ENCODE measurements around the gene THSD7B.
"Not testable (repeated sequence)": the region's sequence is repeated elsewhere in the genome, so short reads cannot be mapped to it uniquely, and the experiment has no call there.

The THSD7B gene

DNA sequence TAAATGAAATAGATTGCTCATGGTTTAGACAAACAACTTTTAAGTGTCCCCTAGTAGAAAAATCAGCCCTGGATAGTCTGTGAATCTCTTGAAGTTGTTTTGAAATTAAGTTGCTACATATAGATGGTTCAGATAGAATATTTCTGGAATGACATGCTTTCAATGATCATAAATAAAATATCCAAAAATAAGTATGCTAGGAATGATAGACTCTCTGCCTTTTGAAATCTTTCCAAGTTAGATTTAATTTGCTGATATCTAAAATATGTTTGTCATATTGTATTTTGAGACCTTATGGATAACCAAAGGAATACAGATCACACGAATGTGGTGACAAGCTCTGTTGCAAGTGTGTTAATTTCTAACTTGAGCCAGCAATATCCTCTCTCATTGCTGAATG, 488.7 kb downstream of the THSD7B start:
- no peak for DNase-seq (ENCODE audit: low spot score)

- DNase-seq (ENCODE audit: low spot score): no peak
Observed at GRCh38 chr2:137255345-137255744, 490.0 kb downstream of the THSD7B start.

DNA sequence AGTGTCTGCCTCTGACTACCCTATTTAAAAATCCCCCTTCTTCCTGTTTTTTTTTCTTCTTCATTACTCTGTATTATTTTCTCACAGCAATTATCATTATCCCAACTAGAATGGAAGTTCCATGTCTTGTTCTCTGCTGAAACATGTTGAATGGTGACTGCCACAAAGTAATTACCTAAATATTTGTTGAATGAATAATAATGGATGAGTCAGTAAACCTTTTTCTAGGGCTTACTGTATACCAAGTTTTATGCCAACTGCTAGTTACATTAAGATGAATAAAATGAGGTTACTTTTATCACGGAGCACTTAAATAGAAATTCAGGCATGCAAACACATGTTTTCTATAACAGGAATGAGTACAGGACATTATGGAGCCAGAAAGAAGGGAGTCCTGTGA, 490.6 kb downstream of the THSD7B start:
- no peak for DNase-seq (ENCODE audit: low spot score)

DNA sequence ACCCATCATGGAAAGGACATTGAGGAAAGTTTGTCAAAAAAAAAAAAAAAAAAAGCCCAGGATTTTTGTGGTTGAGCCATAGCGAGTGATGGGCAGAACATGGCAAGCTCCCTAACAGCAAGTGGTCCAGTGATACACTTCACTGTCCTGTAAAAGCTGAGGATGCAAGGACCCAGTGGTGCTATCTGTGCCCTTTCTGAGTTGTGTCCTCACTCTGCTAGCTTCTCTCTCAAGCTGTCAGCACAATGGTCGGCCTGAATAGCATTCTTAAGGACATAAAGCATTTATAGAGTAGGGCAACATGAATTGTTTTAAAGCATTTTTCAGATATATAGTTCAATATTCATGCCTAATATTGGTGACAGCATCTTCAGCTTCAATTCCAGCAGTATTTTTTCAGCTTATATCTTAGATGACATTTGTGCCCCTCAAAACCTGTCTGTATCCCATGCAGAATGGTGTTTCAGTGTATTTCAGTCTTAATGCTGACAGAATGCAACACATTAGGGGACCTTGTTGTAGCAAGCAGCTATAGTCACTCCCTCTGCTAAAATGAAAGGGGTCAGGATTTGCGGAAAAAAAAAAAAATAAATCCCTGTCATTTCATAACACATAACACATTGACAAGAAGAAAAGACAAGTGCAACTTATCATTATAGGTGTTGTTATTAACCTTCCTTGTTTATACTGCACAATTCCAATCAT, 496.7 kb downstream of the THSD7B start:
- no peak for DNase-seq (ENCODE audit: low spot score)

- DNase-seq (ENCODE audit: low spot score): no peak
Observed at GRCh38 chr2:137262594-137262993, 497.2 kb downstream of the THSD7B start.

DNA sequence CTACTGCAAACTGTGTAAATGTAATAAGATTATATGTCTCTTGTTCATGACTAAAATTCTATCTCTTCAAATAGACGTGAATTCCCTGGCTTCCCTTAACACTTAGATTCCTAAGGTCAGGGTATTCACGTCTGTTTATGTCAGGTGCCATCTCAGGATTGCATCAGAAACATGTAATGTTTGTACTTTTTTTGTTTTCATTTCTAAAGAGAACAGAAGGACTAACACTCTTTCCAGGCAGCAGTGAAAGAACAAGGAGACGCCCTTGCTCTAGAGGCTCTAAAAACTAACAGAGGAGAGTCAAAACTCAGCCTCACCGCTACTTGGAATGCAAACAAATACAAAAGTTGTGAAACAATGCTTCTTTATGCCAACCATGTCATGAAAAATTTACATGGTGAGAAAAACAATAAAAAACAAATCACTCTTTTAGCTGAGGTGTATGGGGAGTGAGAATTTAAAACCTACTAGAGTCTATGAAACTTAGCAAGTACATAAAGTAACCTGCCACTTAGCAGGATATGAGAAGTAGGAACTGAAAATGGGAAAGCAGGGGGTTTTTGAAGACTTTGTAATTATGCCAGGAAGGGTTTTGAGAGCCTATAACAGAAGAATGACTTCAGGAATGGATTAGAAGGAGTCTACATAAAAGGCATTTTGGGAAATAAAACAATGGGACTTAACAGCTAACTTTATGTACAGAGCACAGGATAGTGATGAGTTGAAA, 522.7 kb downstream of the THSD7B start:
- no peak for DNase-seq (ENCODE audit: low spot score)

DNA sequence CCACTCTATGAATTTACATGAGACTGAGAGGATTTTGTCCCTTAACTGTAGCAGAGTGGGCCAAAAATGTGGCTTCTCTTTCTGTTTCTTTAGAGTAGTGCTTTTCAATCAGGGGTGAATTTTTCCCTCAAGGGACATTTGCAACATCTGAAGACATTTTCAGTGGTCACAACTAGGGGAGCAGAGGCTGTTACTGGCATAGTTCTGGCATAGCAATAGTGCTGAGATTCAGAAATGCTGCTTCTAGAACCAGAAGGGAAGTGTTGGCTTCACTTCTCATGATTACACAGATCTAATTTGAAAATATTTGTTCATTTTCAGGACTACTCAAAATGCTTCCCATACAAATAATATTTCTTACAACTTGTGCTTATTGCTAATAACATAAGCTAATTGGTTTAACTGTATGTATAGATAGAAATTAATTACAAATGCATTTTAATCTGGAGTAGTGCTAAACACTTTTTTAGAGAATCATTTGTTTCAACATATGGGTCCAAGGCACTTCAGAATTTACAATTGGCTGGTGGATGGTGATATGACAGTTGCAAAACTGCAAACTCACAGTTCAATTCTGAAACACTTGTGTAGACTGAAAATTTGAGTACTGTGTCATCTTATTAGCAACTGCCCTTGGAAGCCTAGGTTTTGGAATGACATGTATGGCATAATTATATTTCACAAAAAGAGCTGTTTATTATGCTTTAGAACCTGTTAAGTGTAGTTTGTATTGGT, 526.7 kb downstream of the THSD7B start:
- DNase-seq (ENCODE audit: low spot score): no peak

GRCh38 chr2:137298377-137298776, 533.0 kb downstream of the THSD7B start:
- DNase-seq (ENCODE audit: low spot score): no peak

- DNase-seq (ENCODE audit: low spot score): no peak
Observed at GRCh38 chr2:137300987-137301386, 535.6 kb downstream of the THSD7B start.

DNA sequence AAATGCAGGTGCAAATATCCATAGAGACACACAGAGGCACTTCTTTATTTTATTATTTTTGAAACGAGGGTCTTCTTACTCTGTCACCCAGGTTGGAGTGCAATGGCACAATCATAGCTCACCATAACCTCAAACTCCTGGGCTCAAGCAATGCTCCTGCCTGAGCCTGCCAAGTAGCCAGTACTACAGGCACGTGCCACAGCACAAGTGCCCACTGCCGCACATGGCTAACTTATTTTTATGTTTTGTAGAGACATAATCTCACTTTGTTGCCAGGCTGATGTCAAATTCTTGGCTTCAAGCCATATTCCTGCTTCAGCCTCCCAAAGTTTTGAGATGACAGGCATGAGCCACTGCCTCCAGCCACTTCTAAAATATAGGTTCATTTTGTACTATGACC, 537.6 kb downstream of the THSD7B start:
- DNase-seq (ENCODE audit: low spot score): no peak

- DNase-seq (ENCODE audit: low spot score): no peak
Observed at GRCh38 chr2:137316075-137316474, 550.7 kb downstream of the THSD7B start.

DNA sequence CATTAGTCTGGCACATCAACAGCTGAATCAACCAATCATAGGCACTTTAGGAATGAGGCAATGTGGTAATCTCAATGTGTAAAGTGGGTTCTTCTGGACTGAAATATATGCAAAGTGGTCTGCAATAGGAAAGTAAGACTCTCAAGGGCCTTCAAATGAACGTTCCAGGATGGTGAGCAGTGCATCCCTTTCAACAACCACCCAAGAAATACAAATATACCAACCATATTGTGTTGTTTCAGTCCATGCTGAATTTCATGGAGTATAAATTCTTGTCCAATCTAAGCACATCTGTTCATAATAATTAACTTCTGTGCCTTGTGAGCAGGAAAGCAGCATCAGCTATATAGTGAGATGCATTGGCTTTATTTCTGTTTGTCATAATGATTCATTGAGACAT, 556.2 kb downstream of the THSD7B start:
- no peak for DNase-seq (ENCODE audit: low spot score)

DNA sequence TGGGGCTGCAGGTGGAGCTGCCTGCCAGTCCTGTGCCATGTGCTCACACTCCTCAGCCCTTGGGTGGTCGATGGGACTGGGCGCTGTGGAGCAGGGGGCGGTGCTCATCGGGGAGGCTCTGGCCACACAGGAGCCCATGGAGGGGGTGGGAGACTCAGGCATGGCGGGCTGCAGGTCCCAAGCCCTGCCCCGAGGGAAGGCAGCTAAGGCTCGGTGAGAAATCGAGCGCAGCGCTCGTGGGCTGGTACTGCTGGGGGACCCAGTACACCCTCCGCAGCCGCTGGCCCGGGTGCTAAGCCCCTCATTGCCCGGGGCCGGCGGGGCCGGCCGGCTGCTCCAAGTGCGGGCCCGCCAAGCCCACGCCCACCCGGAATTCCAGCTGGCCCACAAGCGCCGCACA, 566.2 kb downstream of the THSD7B start:
- not testable (repeated sequence) for DNase-seq (ENCODE audit: low spot score)

DNA sequence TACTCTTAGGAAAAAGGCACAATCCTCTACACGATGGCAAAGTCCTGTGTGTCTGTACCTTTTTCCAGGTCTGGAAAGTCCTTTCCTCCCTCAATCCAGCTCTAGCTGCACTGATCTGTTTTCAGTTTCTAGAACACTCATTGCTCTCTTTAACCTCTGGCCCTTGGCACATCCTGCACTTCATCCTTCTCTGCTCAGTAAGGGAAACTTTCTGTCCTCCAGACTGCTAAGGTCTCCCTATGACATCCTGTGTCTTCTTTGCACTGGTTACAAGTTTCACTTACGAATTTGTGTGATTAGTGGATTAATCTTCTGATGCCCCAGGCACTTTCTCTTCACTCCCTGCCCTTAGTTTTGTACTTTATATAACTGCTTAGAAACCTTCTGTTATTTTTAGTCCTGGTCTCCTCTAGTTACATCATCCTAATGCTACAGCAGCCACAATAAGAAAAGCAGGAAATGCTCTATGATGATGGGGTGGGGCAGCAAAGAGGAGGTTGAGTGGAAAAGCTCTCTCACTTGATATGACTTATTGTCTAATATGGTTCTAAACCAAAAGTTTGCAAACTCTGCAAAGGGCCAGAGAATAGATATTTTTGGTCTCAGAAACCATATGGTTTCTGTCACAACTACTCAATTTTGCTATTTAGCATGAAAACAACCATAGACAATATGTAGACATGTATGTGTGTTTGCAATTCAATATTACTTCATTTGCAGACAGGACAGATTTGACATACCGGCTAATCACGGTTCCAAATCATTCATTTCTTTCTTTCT, 568.2 kb downstream of the THSD7B start:
- DNase-seq (ENCODE audit: low spot score): no peak

DNA sequence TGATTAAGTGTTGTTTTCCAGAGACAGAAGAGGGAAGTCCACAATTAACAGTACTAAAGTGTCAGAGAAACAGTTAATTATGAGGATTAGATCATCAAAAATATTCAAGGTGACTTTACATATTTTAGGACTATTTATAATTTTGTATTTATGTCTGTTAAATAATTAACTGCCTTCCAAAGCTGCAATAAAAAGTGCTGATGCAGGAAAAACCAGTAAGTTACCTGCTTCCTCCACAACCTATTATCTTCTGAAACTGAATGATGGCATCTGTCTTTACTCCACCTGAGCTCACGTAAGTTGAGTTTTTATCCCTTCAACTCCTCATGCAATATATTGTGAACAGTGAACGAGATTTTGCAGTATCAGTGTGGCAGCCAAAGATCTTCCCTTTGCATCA, 570.7 kb downstream of the THSD7B start:
- DNase-seq (ENCODE audit: low spot score): no peak

- no peak for DNase-seq (ENCODE audit: low spot score)
Observed at GRCh38 chr2:137339051-137339450, 573.7 kb downstream of the THSD7B start.

- no peak for DNase-seq (ENCODE audit: low spot score)
Observed at GRCh38 chr2:137345994-137346393, 580.6 kb downstream of the THSD7B start.

DNA sequence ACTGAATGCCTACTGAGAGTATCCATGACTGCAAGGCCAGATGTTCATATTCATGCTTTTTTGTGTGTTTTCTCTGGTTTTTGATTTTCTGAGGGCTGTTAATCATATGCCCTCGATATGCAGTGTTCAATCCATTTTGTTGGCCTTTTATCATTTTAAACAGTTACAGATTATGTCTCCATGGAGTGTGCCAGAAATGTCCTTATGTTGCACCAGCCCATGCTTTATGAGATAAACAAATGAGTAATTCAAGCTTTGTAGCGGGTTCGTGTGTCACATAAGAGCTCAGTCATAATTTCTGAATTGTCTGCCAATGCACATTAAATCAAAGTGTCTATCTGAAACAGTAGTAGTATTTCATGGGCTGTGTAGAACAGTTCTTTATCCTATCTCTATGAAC, 583.0 kb downstream of the THSD7B start:
- DNase-seq (ENCODE audit: low spot score): no peak

DNA sequence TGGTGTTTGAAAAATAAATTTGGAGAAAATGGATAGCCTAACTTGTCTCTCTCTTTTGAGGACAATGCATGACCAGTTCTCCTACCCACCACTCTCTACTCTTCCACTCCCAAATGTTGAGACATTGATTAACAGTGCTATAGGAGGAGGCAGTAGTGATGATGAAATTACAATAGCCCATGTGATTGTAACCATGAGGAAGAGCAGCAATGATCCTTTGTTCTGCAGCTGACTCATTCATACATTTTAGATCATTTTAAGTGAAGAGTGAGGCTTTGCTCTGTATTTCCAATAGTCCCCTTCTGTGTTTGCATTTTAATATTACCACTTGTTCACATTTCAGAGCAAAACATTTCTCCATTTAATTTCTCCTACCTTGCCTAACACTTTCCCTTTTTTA, 592.3 kb downstream of the THSD7B start:
- no peak for DNase-seq (ENCODE audit: low spot score)

- DNase-seq (ENCODE audit: low spot score): no peak
Observed at GRCh38 chr2:137367361-137367760, 602.0 kb downstream of the THSD7B start.

DNA sequence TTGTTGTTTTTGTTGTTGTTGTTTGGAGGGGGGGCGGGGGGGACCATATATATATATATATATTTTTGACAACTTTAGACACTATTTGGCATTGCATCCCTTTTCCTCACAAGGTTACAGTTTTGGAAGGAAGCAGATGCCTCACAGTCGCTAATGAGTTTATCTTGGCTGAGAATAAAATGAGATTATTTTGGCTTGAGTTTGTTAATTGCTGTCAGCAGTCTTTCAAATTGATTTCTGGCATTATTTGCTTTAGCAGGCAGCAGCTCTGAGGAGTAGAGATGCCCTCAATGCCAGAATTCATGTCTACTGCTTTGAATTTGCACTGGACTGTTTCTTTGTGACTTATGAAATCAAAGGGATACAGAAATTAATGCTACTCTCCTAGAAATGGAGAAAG, 603.8 kb downstream of the THSD7B start:
- no peak for DNase-seq (ENCODE audit: low spot score)

- no peak for DNase-seq (ENCODE audit: low spot score)
Observed at GRCh38 chr2:137379186-137379585, 613.8 kb downstream of the THSD7B start.

All from germinal center (tissue), 1 donor.